ENCODE results near the gene ZNRF4. TPM values are rescaled to one million over a fixed set of nuclear protein-coding genes. Genes with fewer than 3 reads are reported as not detected.

ZNRF4 gene
- total and polyA plus RNA-seq, 2 experiments from 2014 or later, result not detected

DNA sequence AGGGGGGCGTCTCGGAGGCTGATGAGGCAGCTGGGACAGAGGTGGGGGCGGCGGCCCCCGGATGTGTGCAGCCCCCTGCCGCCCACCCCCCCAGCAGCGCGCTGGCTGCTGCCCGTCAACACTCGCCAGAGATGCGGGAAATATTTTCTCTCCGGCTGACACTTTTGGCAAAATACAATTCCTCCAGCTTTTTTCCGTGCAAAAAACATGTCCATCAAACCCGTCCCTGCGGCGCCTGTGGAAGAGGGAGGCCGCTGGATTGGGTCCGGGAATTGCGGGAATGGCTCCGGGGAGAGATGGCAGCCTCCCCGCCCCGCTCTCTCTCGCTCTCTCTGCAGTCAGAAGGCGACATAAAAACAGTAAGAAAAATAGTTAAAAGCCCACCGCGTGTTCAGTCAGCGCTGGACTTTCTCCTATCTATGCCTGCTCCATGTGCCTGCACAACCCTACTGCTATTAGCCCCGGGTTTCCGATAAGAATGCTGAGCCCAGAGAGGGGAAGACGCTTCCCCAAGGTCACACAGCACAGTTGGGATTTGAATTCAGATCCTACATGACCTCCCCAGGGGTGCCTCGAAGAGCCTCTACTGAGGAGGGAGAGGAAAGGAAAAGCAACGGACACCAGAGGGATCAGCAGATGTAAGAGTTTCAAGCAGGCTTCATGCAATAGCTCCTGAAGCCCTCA is 23.2 kb downstream of the ZNRF4 start (continued):
- TF ChIP-seq ETS1 (IDR thresholded peaks at IDR 0.05), result no peak
- TF ChIP-seq, protein P1, sequence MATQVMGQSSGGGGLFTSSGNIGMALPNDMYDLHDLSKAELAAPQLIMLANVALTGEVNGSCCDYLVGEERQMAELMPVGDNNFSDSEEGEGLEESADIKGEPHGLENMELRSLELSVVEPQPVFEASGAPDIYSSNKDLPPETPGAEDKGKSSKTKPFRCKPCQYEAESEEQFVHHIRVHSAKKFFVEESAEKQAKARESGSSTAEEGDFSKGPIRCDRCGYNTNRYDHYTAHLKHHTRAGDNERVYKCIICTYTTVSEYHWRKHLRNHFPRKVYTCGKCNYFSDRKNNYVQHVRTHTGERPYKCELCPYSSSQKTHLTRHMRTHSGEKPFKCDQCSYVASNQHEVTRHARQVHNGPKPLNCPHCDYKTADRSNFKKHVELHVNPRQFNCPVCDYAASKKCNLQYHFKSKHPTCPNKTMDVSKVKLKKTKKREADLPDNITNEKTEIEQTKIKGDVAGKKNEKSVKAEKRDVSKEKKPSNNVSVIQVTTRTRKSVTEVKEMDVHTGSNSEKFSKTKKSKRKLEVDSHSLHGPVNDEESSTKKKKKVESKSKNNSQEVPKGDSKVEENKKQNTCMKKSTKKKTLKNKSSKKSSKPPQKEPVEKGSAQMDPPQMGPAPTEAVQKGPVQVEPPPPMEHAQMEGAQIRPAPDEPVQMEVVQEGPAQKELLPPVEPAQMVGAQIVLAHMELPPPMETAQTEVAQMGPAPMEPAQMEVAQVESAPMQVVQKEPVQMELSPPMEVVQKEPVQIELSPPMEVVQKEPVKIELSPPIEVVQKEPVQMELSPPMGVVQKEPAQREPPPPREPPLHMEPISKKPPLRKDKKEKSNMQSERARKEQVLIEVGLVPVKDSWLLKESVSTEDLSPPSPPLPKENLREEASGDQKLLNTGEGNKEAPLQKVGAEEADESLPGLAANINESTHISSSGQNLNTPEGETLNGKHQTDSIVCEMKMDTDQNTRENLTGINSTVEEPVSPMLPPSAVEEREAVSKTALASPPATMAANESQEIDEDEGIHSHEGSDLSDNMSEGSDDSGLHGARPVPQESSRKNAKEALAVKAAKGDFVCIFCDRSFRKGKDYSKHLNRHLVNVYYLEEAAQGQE (IDR thresholded peaks at IDR 0.05; ENCODE audit: unreplicated experiment), result no peak
- TF ChIP-seq CTCF (conservative IDR thresholded peaks at IDR 0.05; ENCODE audit: low read depth in 2 of 2), result no peak

- H3F3A ChIP-seq (replicated peaks; ENCODE audit: low read depth), result no peaks in the 10 kb centered on the region
- H3K27ac ChIP-seq (ENCODE audit: low read depth), result no peak overlapping the region
- H3K27me3 ChIP-seq (ENCODE audit: insufficient read depth), result no peaks in the 10 kb centered on the region
- H3K4me1 Mint-ChIP-seq, result peaks cover 2% of the 10 kb centered on the region; the same call in 1 of the 3 replicates
- no peak overlapping the region for H3K4me3 ChIP-seq
- H3K79me2 ChIP-seq (replicated peaks; ENCODE audit: insufficient read depth), result no peaks in the 10 kb centered on the region
- no peak overlapping the region for H3K4me2 ChIP-seq
- no peak overlapping the region for H3K27ac Mint-ChIP-seq
- no peaks in the 10 kb centered on the region for H4K20me1 ChIP-seq (replicated peaks; ENCODE audit: insufficient read depth)
- no peak overlapping the region for H2AFZ ChIP-seq
- no peaks in the 10 kb centered on the region for H3K36me3 ChIP-seq (ENCODE audit: insufficient read depth)
- no peak overlapping the region for H3K4me3 Mint-ChIP-seq
- no peaks in the 10 kb centered on the region for H3K4me1 ChIP-seq (ENCODE audit: insufficient read depth)
- H3K36me3 Mint-ChIP-seq (ENCODE audit: low read depth), result no peaks in the 10 kb centered on the region
- ATAC-seq, result no peak
- peaks cover 16% of the 10 kb centered on the region for H3K27me3 Mint-ChIP-seq (ENCODE audit: insufficient read depth, low read depth, poor library complexity)
- no peaks in the 10 kb centered on the region for H3K9me2 ChIP-seq (ENCODE audit: insufficient read depth)
- DNase-seq (ENCODE audit: low spot score), result no peak
- H3K9me3 Mint-ChIP-seq, result peaks cover 22% of the 10 kb centered on the region; the same call in 2 of the 3 replicates
- TF ChIP-seq, protein P1 (IDR thresholded peaks at IDR 0.05; ENCODE audit: unreplicated experiment), result no peak
- TF ChIP-seq EZH2 (IDR thresholded peaks at IDR 0.05; ENCODE audit: low read depth, unreplicated experiment) (no peak), POLR2AphosphoS5 (IDR thresholded peaks at IDR 0.05; ENCODE audit: low read depth) (no peak), EZH2phosphoT487 (IDR thresholded peaks at IDR 0.05; ENCODE audit: unreplicated experiment) (no peak), NANOG (IDR thresholded peaks at IDR 0.05; ENCODE audit: borderline replicate concordance) (no peak), ETS1 (IDR thresholded peaks at IDR 0.05) (no peak), STAT1 (IDR thresholded peaks at IDR 0.05; ENCODE audit: unreplicated experiment) (no peak), JUNB (IDR thresholded peaks at IDR 0.05; ENCODE audit: unreplicated experiment) (no peak), CREB1 (CRISPR knock-in tag; IDR thresholded peaks at IDR 0.05; ENCODE audit: low read depth) (no peak), ZNF114 (CRISPR knock-in tag; IDR thresholded peaks at IDR 0.05) (no peak), ZNF331 (CRISPR knock-in tag; IDR thresholded peaks at IDR 0.05; ENCODE audit: low read depth) (no peak)
Measured at GRCh38 chr19:5478925-5479588, 23.8 kb downstream of the ZNRF4 start.
